Rectal smooth muscle tissue (tissue), 1 donor: ENCODE measurements around the gene MSH6.

Source experiments
- H3K27ac ChIP-seq: one replicate; pipeline ENCODE4 v1.7.0; 2013; ENCODE audit warnings: low read depth, low read length, inconsistent platforms
- H3K27me3 ChIP-seq: one replicate; pipeline ENCODE4 v1.7.0; 2013; ENCODE audit warnings: low read length; ENCODE audit not compliant: control insufficient read depth, insufficient read depth
- H3K36me3 ChIP-seq: one replicate; pipeline ENCODE4 v1.7.0; 2013; ENCODE audit warnings: low read length; ENCODE audit not compliant: control insufficient read depth, insufficient read depth
- H3K4me1 ChIP-seq: one replicate; pipeline ENCODE4 v1.7.0; 2013; ENCODE audit warnings: low read length; ENCODE audit not compliant: control insufficient read depth, insufficient read depth
- H3K4me3 ChIP-seq: one replicate; pipeline ENCODE4 v1.7.0; 2013; ENCODE audit warnings: low read length
- H3K9ac ChIP-seq: one replicate; pipeline ENCODE4 v1.7.0; 2013; ENCODE audit warnings: low read length

Gene MSH6

DNA sequence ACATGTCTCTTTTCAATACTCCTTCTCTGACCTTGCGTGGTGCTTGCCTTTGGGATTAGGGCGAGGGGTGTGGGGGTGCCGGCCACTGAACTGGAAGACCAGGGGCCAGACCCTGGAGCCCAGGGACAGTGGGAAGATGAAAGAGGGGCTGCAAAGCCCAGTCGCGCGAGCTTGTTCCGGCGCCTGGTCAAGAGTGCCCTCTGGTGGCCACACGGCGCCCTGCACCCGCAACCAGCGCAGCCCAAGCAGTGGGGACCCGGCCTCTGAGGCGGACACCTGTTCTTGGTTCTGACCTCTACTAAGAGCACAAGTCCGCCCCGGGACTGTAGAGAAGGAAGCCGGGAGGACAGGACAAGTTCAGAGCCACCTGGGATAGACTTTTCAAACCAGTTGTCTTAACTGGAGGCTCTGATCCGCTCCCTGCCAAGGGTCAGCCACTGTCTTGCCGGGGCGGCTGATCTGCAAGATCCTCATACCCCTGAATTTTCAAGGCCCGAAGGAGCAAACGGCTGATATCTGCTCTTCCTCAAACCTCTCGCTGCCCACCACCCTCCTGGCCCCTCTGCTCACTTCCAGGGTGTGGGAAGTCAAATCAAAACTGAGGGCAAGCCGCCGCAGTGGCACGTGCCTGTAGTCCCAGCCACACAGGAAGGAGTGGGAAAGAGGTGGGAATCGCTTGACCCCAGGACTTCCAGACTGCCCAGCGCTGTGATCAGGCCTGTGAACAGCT is 14.9 kb upstream of the MSH6 start:
- Histone ChIP-seq H3K36me3 (no peaks in the 10 kb centered on the region), H3K27ac (no peak overlapping the region), H3K9ac (no peak overlapping the region), H3K4me3 (peak overlapping the region; percentile 29), H3K27me3 (no peaks in the 10 kb centered on the region), H3K4me1 (no peaks in the 10 kb centered on the region)

DNA sequence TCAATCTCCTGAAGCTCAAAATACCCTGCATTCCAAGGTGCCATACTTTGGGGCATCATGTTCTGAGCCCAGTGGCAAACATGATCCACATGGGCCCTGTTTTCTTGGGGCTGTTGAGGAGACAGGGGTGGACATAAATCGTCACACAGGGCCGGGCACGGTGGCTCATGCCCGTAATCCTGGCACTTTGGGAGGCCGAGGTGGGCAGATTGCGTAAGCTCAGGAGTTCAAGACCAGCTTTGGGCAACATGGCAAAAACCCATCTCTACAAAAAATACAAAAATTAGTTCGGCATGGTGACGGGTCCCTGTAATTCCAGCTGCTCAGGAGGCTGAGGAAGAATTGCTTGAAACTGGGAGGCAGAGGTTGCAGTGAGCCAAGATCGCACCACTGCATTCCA is 13.6 kb upstream of the MSH6 start:
- H3K36me3 ChIP-seq: no peaks in the 10 kb centered on the region
- no peak overlapping the region for H3K4me3 ChIP-seq
- H3K9ac ChIP-seq: no peak overlapping the region
- H3K27ac ChIP-seq: no peak overlapping the region
- H3K27me3 ChIP-seq: no peaks in the 10 kb centered on the region
- H3K4me1 ChIP-seq: no peaks in the 10 kb centered on the region

DNA sequence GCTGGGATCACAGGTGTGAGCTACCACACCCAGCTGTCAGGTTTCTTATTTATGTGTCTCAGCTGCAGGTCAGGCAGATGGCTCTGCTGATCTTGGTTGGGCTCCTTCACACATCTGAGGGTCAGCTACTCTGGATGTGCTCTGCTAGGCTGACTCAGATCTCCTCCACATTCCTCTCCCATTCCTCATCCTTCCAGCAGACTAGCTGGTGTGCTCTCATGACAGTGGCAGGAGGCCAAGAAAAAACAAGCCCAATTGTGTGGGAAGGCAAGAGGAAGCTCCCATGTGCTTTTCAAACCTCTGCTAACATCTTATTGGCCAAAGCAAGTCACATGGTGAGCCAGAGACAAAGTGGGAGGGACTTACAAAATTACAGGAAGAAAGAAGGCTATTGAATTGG is 11.7 kb upstream of the MSH6 start:
- Histone ChIP-seq H3K4me3 (no peak overlapping the region), H3K27me3 (no peaks in the 10 kb centered on the region), H3K27ac (no peak overlapping the region), H3K36me3 (no peaks in the 10 kb centered on the region), H3K9ac (no peak overlapping the region), H3K4me1 (no peaks in the 10 kb centered on the region)

DNA sequence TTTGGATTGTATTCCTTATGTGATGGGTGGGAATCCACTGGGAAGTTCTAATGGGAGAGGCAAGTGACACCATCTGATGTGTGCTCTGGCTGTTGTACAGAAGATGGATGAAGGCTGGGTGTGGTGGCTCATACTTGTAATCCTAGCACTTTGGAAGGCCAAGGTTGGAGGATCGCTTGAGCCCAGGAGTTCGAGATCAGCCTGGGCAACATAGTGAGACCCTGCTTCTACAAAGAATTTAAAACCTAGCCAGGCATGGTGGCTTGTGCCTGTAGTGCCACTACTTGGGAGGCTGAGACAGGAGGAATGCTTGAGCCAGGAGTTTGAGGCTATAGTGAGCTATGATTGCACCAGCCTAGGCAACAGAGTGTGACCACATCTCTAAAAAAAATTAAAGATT is 10.6 kb upstream of the MSH6 start:
- Histone ChIP-seq H3K27me3 (no peaks in the 10 kb centered on the region), H3K4me1 (no peaks in the 10 kb centered on the region), H3K27ac (no peak overlapping the region), H3K9ac (no peak overlapping the region), H3K4me3 (no peak overlapping the region), H3K36me3 (no peaks in the 10 kb centered on the region)

DNA sequence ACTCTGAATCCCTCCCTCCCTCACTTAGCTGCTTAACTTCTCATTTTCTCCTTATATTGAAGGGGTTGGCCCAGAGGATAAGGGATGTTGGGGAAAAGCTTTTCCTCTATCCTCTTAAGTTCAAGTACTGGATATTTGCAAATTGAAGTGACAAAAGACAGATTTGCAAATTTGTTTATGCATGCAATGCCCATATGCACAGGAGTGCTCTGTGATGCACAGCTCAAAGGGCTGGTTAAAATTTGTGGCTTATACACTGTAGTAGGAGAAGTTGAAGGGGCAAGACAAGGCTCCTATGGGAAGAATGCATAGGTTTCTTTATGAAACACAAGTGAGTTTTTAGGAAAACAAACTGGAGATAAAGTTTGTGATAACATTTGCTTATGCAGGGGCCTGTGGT is 8.4 kb upstream of the MSH6 start:
- H3K4me1 ChIP-seq: no peaks in the 10 kb centered on the region
- H3K27me3 ChIP-seq: no peaks in the 10 kb centered on the region
- no peaks in the 10 kb centered on the region for H3K36me3 ChIP-seq
- H3K9ac ChIP-seq: no peak overlapping the region
- no peak overlapping the region for H3K4me3 ChIP-seq
- H3K27ac ChIP-seq: no peak overlapping the region

DNA sequence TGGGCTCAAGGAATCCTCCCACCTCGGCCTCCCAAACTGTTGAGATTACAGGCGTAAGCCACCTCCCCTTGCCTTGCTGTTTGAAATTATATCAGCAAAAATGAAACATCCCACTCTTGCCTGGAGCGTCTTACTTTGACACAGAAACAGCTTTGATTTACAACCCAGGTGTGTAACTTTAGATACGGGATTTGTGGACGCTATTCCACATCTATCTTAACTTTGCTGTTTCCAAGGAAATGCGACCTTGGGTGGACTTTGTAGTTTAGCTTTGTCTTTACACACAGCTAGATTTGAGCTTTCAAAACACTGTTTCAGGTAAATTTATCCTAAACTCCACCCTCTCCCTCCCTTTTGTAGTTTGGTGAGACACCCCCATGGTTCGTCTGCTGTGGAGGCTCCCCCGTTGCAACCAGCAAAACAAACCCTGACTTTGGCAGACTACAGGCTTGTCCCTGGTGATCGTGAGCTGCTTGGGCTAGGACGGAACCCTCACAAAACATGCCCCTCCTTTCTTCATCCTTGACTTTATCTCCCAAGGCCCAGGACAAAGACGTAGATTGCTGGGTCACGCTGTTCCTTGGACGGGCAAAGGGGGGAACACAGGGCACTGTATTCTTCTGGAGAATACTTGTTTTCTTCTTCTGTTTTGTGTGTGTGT is 5.5 kb upstream of the MSH6 start:
- Histone ChIP-seq H3K4me1 (no peaks in the 10 kb centered on the region), H3K4me3 (no peak overlapping the region), H3K9ac (no peak overlapping the region), H3K27ac (no peak overlapping the region), H3K36me3 (no peaks in the 10 kb centered on the region), H3K27me3 (no peaks in the 10 kb centered on the region)

DNA sequence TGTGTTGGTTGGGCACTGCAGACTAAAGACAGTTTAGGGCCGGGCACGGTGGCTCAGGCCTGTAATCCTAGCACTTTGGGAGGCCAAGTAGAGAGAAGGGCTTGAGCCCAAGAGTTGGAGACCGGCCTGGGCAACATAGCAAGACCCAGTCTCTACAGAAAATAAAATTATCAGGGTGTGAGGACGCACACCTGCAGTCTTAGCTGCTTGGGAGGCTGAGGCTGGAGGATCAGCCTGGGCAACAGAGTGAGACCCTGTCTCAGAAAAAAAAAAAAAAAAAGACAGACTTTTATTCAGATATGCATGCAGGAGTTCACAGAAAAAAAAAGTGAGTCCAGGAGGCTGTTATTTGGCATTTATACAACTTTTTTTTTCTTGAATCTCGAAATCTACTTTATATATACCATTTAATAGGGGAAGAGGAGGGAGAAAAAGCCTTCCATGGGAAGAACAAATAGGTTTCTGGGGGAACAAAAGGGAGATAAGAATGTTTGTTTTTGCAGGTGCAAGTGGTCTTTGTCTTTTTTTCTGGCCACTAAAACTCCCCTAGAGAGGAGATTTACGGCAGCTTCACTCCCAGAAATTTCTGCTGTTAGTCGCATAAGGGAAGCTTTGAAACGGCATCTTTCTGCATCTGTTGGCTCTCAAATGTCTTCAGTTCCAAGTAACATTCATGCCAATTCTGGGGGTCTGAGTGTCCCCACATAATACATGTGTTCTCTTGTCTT is 4.1 kb upstream of the MSH6 start:
- Histone ChIP-seq H3K36me3 (no peaks in the 10 kb centered on the region), H3K4me1 (no peaks in the 10 kb centered on the region), H3K9ac (no peak overlapping the region), H3K27ac (no peak overlapping the region), H3K27me3 (no peaks in the 10 kb centered on the region), H3K4me3 (no peak overlapping the region)

DNA sequence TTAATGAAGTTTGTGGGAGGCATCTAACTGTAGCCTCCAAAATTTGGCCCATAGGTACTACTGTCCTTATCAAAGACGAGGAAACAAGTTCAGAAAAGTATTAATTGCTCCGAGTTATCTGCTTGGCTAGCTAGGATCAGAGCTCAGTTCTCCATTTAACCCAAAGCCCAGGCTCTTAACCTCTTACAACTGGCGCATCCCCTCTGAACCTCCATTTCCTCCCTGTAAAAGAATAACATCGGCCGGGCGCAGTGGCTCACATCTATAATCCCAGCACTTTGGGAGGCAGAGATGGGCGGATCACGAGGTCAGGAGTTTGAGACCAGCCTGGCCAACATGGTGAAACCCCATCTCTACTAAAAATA is 3.5 kb upstream of the MSH6 start:
- no peak overlapping the region for H3K27ac ChIP-seq

DNA sequence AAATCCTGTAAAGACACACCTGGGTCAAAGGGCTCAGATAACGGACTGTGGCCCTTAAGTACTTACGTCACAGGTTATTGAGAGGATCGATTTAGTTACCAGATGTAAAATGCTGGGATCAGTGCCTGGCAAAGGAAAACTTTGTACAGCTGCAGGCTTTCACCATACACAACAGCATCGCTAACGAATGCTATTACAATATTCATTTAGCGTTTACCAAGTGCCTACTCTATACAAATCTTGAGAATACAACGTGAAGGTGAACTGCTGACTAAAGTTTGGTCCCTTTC is 619 bp upstream of the MSH6 start:
- Histone ChIP-seq H3K27me3 (no peaks in the 10 kb centered on the region), H3K4me1 (peaks cover 5% of the 10 kb centered on the region), H3K9ac (peak overlapping the region; percentile 73)

More for the DNA sequence above, 3.5 kb upstream of the MSH6 start:
- Histone ChIP-seq H3K9ac (no peak overlapping the region), H3K4me3 (no peak overlapping the region), H3K27me3 (no peaks in the 10 kb centered on the region), H3K36me3 (no peaks in the 10 kb centered on the region), H3K4me1 (peaks cover 3% of the 10 kb centered on the region)

DNA sequence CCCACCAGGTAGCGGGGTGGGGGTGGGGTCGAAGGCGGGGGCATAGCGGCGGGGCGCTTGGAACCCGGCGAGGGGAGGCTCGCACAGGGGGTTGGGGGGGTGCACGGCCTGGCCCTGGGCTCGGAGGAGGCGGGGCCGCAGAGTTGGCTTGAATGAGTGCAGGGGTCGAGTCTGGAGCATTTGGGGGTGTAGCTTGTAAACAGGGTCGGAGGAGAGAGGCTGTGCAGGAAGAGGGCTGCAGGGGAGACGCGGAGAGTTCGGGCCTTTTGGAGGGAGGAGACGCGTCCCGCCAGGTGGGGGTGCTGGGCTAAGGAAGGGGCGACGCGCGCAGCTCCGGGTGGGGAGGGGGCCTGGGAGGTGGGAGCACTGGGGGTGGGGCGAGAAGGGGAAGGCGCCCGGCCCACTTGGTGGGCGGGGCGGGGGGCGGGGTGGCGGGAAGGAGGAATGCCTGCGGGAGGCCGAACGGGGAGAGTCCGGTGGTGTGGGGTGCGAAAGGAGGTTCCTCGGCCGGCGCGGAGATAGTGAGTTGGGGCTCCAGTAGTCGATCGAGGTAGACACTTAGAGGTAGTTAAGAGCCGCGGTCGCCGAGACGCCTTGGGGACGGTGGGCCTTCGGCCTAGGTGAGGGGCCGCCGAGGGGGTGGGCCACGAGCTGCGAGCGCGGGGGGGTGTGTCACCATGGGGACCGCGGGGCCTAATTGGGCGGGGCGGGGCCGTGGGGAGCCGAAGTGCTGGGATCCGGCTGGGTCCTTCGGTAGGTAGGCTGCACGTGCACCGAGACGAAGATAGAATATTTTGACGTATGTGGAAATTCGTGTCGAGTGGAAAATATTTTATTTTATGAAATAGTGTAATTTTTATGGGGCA is 774 bp downstream of the MSH6 start:
- Histone ChIP-seq H3K9ac (no peak overlapping the region), H3K27me3 (no peaks in the 10 kb centered on the region), H3K4me1 (peaks cover 5% of the 10 kb centered on the region), H3K27ac (peak overlapping the region; percentile 87), H3K36me3 (no peaks in the 10 kb centered on the region), H3K4me3 (peak overlapping the region; percentile 84)

More for the DNA sequence above, 619 bp upstream of the MSH6 start:
- Histone ChIP-seq H3K36me3 (no peaks in the 10 kb centered on the region), H3K4me3 (peak overlapping the region; percentile 83), H3K27ac (peak overlapping the region; percentile 87)

DNA sequence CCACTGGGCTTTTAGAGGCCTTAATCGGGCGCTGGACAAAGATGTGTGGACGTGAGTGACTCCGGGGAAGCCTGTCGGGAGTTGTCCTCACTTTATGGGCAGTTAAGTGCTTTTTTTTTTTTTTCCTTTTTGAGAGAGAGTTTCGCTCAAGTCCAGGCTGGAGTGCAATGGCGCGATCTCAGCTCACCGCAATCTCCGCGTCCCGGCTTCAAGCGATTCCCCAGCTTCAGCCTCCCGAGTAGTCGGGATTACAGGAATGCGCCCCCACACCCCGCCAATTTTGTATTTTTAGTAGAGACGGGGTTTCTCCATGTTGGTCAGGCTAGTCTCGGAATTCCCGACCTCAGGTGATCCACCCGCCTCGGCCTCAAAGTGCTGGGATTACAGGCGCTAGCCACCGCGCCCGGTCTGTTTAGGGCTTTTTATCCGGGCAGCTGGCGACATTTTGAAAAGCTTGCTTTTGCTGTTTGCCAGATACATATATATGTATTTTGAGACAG is 1.5 kb downstream of the MSH6 start:
- Histone ChIP-seq H3K4me3 (peak overlapping the region; percentile 74), H3K27me3 (no peaks in the 10 kb centered on the region), H3K36me3 (no peaks in the 10 kb centered on the region), H3K27ac (no peak overlapping the region), H3K9ac (no peak overlapping the region), H3K4me1 (peaks cover 5% of the 10 kb centered on the region)

DNA sequence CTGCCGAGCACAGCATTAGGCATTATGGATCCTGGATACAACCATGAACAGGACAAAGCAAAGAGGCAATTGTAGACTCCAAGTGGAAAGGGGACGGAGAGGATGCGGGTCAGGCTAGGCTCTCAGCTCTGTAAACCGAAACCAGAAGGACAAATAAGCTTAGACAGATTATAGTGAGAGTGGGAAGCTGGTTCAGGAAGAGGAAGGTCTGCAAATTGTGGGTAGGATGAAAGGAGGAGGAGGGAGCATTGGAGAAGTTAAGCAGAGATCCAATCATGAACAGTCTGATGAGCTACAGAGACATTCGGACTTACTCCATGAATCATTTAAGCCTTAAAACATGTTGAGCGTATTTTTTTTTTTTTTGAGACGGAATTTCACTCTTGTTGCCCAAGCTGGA is 3.0 kb downstream of the MSH6 start:
- no peak overlapping the region for H3K4me3 ChIP-seq
- no peaks in the 10 kb centered on the region for H3K27me3 ChIP-seq
- no peaks in the 10 kb centered on the region for H3K36me3 ChIP-seq
- H3K27ac ChIP-seq: no peak overlapping the region
- H3K9ac ChIP-seq: no peak overlapping the region
- H3K4me1 ChIP-seq: peaks cover 7% of the 10 kb centered on the region
